Pancreas (tissue), 10 donors: ENCODE measurements around the gene MGAT3. TPM values are rescaled to one million over a fixed set of nuclear protein-coding genes. Genes with fewer than 3 reads are reported as not detected.
A peak's percentile ranks its signal among the peaks of the same experiment; 100 is the strongest.

Experiments
- ATAC-seq, 4 donors: fragments of 200-7000 bp; cut with Tn5 transposase; one replicate each; pipeline versions ENCODE4 v1.8.0 to v1.9.1; 2020; ENCODE audit warnings: mild to moderate bottlenecking in 4 of 4, moderate library complexity in 4 of 4
- DNase-seq, 6 donors: peaks; one replicate each; pipeline ENCODE4 v3.0.0-alpha.2; 2020
- FAIRE-seq: peaks from 2 replicates; lab custom pipeline; 2012; peaks lifted over from hg19 to GRCh38; lab: Jason Lieb, UNC
- H3K27ac ChIP-seq, 4 donors: fragments of 200-600 bp; sonication (generic); 1 replicate in 3 of 4; 2 replicates in 1 of 4; pipeline versions ENCODE4 v1.5.0 to v1.8.0; 2020
- H3K27me3 ChIP-seq, 4 donors: fragments of 200-600 bp; one replicate each; pipeline ENCODE4 v1.8.0; 2021
- H3K36me3 ChIP-seq, 3 donors: fragments of 200-600 bp; sonication (generic) in 1 of 3; one replicate each; pipeline versions ENCODE4 v1.5.0 to v1.8.0; 2020 to 2021
- H3K4me1 ChIP-seq, 3 donors: fragments of 200-600 bp; one replicate each; pipeline ENCODE4 v1.8.0; 2021
- H3K4me3 ChIP-seq, 4 donors: fragments of 200-600 bp; sonication (generic) in 2 of 4; one replicate each; pipeline versions ENCODE4 v1.5.0 to v1.8.0; 2020 to 2021
- H3K9me3 ChIP-seq, 4 donors: fragments of 200-600 bp; one replicate each; pipeline ENCODE4 v1.8.0; 2021
- WGBS, 2 donors: extraction: QIAGEN DNeasy Blood & Tissue Kit; methylation state at CpG; one replicate each; pipeline ENCODE4 v1.1.7; 2013; 5-methylcytosine and 5-hydroxymethylcytosine counted together
- intact Hi-C, 3 donors: fragments of 100-400 bp; cut with DNase I; formaldehyde crosslinking; loops; one replicate each; pipeline versions ENCODE4 v1.11.1 to v1.14.2; 2022
- polyA plus RNA-seq, 2 donors: library from polyadenylated mRNA; stranded (reverse); fragments of 200-250 nt; gene quantifications; one replicate each; pipeline ENCODE4 v1.2.3, GENCODE V29; 2013
- total RNA-seq, 6 donors: library from RNA; stranded (reverse); fragmentation: NEBNext Ultra II Directional in 4 of 6; extraction: Animal tissue kit (Norgen Biotek cat#: 25700) in 4 of 6; gene quantifications; one replicate each; pipeline versions ENCODE4 v1.2.1 to v1.2.4, GENCODE V29; 2021 to 2023
- TF ChIP-seq, protein P1 (sequence below), 4 donors: fragments of 200-600 bp; sonication (generic) in 3 of 4; IDR thresholded peaks; one replicate each; pipeline versions ENCODE4 v1.5.0 to v1.8.0; 2021; ENCODE audit warnings: antibody characterized with exemption in 4 of 4
- donor health status: healthy with polysubstance abuse.
- donor health status: DM: no; HTN: no; CAD: no; lungs with moderate emphysema.
- donor health status: DM: no; HTN: no; CAD: no.
- donor health status: control.
- donor health status: control.
- donor health status: Bipolar disorder and iron deficiency.
- donor health status: DM: yes; HTN: yes; CAD: no.
- donor health status: DM: no; HTN: no; CAD: no.
- donor health status: DM: no; HTN: no; CAD: no.
- donor health status: DM: yes; HTN: yes; CAD: no.

Gene MGAT3
- total and polyA plus RNA-seq, 8 donors = 1.5 to 4.2 (median 2.2) TPM

DNA sequence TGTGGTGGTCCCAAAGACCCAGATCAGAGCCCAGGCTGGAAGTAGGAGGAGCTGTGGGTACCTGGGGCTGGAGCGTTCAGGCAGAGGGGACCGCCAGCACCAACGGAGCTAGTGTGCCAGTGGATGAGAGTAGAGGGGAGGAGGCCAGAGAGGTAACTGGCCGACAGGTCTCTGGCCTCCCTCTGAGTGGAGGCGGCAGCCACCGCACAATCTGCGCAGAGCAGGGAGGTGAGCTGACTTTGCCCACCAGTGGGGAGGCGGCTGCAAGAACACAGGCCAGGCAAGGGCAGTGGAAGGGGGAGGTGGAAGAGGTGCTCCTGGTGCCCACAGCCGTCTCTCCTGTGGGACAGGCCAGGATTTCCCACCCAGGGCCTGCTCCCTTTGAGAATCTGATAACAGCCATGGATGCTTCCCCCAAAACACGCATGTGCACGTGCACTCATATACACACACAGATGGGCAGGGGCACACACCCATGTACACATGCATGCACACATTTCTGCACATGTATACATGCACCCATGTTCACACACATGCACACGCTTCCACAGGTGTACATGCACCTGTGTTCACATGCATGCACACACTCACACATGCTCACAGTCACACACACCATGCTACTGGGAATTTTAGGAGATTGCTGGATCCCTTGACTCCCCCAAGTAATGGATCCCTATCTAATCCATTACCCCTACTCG is 6.4 kb upstream of the MGAT3 start:
- H3K4me1 ChIP-seq = no peaks in the 10 kb centered on the region
- FAIRE-seq (no peak), DNase-seq (no peak), ATAC-seq (no peak)
- no peaks in the 10 kb centered on the region for H3K36me3 ChIP-seq
- no peaks in the 10 kb centered on the region for H3K27me3 ChIP-seq
- intact Hi-C loops = no loop called here
- H3K4me3 ChIP-seq = no peak overlapping the region
- no peak overlapping the region for H3K27ac ChIP-seq
- TF ChIP-seq, protein P1, sequence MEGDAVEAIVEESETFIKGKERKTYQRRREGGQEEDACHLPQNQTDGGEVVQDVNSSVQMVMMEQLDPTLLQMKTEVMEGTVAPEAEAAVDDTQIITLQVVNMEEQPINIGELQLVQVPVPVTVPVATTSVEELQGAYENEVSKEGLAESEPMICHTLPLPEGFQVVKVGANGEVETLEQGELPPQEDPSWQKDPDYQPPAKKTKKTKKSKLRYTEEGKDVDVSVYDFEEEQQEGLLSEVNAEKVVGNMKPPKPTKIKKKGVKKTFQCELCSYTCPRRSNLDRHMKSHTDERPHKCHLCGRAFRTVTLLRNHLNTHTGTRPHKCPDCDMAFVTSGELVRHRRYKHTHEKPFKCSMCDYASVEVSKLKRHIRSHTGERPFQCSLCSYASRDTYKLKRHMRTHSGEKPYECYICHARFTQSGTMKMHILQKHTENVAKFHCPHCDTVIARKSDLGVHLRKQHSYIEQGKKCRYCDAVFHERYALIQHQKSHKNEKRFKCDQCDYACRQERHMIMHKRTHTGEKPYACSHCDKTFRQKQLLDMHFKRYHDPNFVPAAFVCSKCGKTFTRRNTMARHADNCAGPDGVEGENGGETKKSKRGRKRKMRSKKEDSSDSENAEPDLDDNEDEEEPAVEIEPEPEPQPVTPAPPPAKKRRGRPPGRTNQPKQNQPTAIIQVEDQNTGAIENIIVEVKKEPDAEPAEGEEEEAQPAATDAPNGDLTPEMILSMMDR (IDR thresholded peaks at IDR 0.05) = no peak
- H3K9me3 ChIP-seq = no peaks in the 10 kb centered on the region
- 86 to 93% methylated on average over 13 of the region's 13 CpGs for WGBS, 2 donors

DNA sequence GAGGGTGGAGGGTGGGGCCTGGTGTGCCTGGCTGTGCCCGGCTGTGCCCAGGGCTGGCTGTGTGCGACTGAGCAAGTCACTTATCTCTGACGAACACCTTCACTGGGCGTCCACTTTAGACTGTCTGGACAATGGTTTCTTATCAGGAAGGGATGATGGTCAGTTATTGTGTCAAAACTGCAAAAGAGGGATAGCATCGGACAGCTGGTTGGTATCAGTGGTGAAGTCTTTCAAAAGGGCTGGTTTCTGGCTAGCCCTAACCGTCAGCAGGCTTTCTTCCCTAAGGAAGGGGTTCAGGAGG is 4.1 kb upstream of the MGAT3 start:
- FAIRE-seq (no peak), ATAC-seq (peak in 2 of 4 donors; percentile 26 to 41), DNase-seq (no peak)
- 70 to 81% methylated on average over 6 of the region's 6 CpGs for WGBS, 2 donors
- no peaks in the 10 kb centered on the region for H3K4me1 ChIP-seq
- no peaks in the 10 kb centered on the region for H3K27me3 ChIP-seq
- no peak overlapping the region for H3K4me3 ChIP-seq
- H3K9me3 ChIP-seq = no peaks in the 10 kb centered on the region
- H3K36me3 ChIP-seq = no peaks in the 10 kb centered on the region
- H3K27ac ChIP-seq = no peak overlapping the region
- TF ChIP-seq, protein P1 (IDR thresholded peaks at IDR 0.05) = no peak
- intact Hi-C loops = no loop called here

DNA sequence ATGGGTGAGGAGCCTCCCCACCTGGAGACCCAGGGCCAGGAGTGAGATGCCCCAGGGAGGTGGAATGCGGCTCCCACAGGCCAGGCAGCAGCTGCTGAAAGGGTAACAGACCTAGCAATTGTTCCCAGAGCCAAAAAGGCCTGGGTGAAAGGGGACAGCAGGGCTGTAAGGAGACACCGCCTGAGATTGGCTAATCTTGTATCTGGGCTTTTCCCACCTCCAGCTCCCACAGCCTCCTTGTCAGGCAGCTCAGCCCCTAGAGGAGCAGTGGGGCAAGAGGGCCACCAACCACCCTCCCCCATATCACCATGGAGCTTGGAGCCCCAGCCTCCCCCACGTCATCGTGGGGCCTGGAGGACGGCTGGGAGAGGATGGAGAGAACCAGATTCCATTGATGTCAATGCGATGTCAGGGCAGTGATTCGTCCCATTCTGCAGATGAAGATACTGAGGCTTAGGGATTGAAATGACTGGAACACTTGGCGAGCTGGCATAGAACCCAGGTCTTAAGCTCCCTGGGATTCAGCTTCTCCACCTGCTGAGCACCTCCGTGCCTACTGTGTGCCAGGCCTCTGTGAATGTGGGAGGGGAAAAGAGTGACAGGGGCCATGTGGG is 2.9 kb upstream of the MGAT3 start:
- WGBS, 2 donors = 72 to 76% methylated on average over 9 of the region's 9 CpGs
- Histone ChIP-seq H3K27me3 (no peaks in the 10 kb centered on the region), H3K4me1 (no peaks in the 10 kb centered on the region), H3K27ac (no peak overlapping the region), H3K4me3 (no peak overlapping the region), H3K36me3 (no peaks in the 10 kb centered on the region), H3K9me3 (no peaks in the 10 kb centered on the region)
- FAIRE-seq = no peak
- TF ChIP-seq, protein P1 (IDR thresholded peaks at IDR 0.05) = no peak
- no peak for ATAC-seq
- no peak for DNase-seq
- intact Hi-C loops = no loop called here

DNA sequence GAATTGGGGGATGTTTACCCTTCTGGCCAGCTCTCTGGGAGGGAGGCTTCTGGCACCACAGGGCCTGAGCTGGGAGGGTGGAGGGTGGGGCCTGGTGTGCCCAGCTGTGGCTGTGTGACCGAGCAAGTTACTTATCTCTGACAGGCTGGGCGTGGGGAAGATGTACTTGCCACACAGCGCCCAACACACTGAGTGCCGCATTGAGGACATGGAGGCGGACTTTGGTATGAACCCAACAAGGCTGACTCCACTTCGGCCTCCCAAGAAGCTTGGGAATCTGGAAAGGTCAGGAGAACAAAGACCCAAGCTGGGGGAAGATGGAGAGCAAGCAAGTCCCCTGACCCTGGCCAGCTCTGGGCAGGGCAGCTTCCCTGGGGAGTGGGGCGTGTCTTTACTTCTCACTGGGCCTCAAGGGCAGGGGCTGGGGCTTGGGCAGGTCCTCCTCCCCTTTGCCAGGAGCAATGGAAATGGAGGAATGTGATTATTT is 2.4 kb upstream of the MGAT3 start:
- Histone ChIP-seq H3K9me3 (no peaks in the 10 kb centered on the region), H3K27me3 (no peaks in the 10 kb centered on the region), H3K27ac (no peak overlapping the region), H3K4me3 (no peak overlapping the region), H3K4me1 (no peaks in the 10 kb centered on the region), H3K36me3 (no peaks in the 10 kb centered on the region)
- WGBS, 2 donors = 64 to 72% methylated on average over 7 of the region's 7 CpGs
- DNase-seq (no peak), ATAC-seq (peak in 3 of 4 donors; percentile 22 to 32 (median 32)), FAIRE-seq (no peak)
- intact Hi-C loops = no loop called here
- TF ChIP-seq, protein P1 (IDR thresholded peaks at IDR 0.05) = no peak

DNA sequence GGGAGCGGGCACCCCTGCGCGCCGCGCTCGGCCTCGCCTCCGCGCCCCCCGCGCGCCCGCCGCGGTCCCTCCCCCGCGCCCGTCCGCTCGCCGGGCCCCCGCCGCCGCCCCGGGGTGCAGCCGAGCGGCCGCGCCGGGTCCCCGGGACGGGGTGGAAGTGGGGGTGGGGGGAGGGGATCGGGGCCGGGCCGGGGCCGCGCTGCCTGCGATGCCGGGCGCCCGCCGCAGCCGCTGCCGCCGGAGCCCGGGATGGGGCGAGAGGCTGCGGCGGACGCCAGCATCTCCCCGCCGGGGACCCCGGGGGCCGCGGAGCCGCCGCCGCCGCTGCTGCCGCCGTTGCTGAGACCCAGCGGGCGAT is 365 bp downstream of the MGAT3 start:
- Histone ChIP-seq H3K4me3 (peak overlapping the region in 2 of 4 donors; percentile 25 to 37), H3K27ac (no peak overlapping the region), H3K9me3 (no peaks in the 10 kb centered on the region), H3K4me1 (no peaks in the 10 kb centered on the region), H3K27me3 (no peaks in the 10 kb centered on the region), H3K36me3 (no peaks in the 10 kb centered on the region)
- DNase-seq = no peak
- TF ChIP-seq, protein P1 (IDR thresholded peaks at IDR 0.05) = no peak
- intact Hi-C loops = no loop called here
- FAIRE-seq = no peak
- 0 to 2% methylated on average over 12 to 63 of the region's 63 CpGs for WGBS, 2 donors
- ATAC-seq = no peak
